ENCODE data around the gene GDPD3.

Gene GDPD3

GRCh38 chr16:30113031-30113710 is at the start of gene GDPD3:
TSS of gene GDPD3 (minus strand) at chr16:30113537. CDS start at chr16:30113478, 59 bp downstream.
- in situ Hi-C loops (cut with MboI; ENCODE audit: low pct_unique_long_range_greater_than_20kb, low sequenced_read_pairs, unreplicated experiment): loop anchor here (25.0 kb wide), 2 partner anchors 299 to 499 kb away; partner anchors contain the start of genes ZNF689 and ZNF771
- DNase-seq (ENCODE audit: low spot score): no peak
- TF ChIP-seq CTCF (IDR thresholded peaks at IDR 0.05; ENCODE audit: extremely low read depth, insufficient read depth, missing control alignments): no peak

- DNase-seq (ENCODE audit: low spot score): no peak
- TF ChIP-seq CTCF (IDR thresholded peaks at IDR 0.05; ENCODE audit: extremely low read depth, insufficient read depth, missing control alignments): no peak
- in situ Hi-C loops (cut with MboI; ENCODE audit: low pct_unique_long_range_greater_than_20kb, low sequenced_read_pairs, unreplicated experiment): no loop called here
Measured at GRCh38 chr16:30157214-30157613, 43.9 kb upstream of the GDPD3 start.

GRCh38 chr16:30155188-30155587 is 41.9 kb upstream of the GDPD3 start:
- no peak for DNase-seq (ENCODE audit: low spot score)
- TF ChIP-seq CTCF (IDR thresholded peaks at IDR 0.05; ENCODE audit: extremely low read depth, insufficient read depth, missing control alignments): no peak
- in situ Hi-C loops (cut with MboI; ENCODE audit: low pct_unique_long_range_greater_than_20kb, low sequenced_read_pairs, unreplicated experiment): no loop called here

GRCh38 chr16:30152517-30152916 is 39.2 kb upstream of the GDPD3 start:
- DNase-seq (ENCODE audit: low spot score): no peak
- in situ Hi-C loops (cut with MboI; ENCODE audit: low pct_unique_long_range_greater_than_20kb, low sequenced_read_pairs, unreplicated experiment): no loop called here
- no peak for TF ChIP-seq CTCF (IDR thresholded peaks at IDR 0.05; ENCODE audit: extremely low read depth, insufficient read depth, missing control alignments)

GRCh38 chr16:30151091-30151490 is 37.8 kb upstream of the GDPD3 start:
- no peak for TF ChIP-seq CTCF (IDR thresholded peaks at IDR 0.05; ENCODE audit: extremely low read depth, insufficient read depth, missing control alignments)
- DNase-seq (ENCODE audit: low spot score): no peak
- in situ Hi-C loops (cut with MboI; ENCODE audit: low pct_unique_long_range_greater_than_20kb, low sequenced_read_pairs, unreplicated experiment): no loop called here

- no peak for TF ChIP-seq CTCF (IDR thresholded peaks at IDR 0.05; ENCODE audit: extremely low read depth, insufficient read depth, missing control alignments)
- no peak for DNase-seq (ENCODE audit: low spot score)
- in situ Hi-C loops (cut with MboI; ENCODE audit: low pct_unique_long_range_greater_than_20kb, low sequenced_read_pairs, unreplicated experiment): no loop called here
Measured at GRCh38 chr16:30149250-30149930, 36.1 kb upstream of the GDPD3 start.

Measured in GM13977 (cell line).